RWPE2 (cell line): ENCODE measurements around the gene ZNF44.

Experiments used
- ATAC-seq: fragments of 200-7000 bp; cut with Tn5 transposase; 3 replicates; pipeline ENCODE4 v1.9.1; 2021; ENCODE audit warnings: low read depth
- DNase-seq: peaks from one replicate; pipeline ENCODE4 v3.0.0-alpha.2; 2020; ENCODE audit warnings: low spot score
- H3K27ac ChIP-seq: fragments of 450-650 bp; 2 replicates; pipeline ENCODE4 v1.5.1; 2017; ENCODE audit warnings: mild to moderate bottlenecking; ENCODE audit not compliant: poor library complexity, severe bottlenecking
- H3K27me3 ChIP-seq: fragments of 250-450 bp; sonication (Bioruptor Pico); 2 replicates; pipeline ENCODE4 v1.5.1; 2021; ENCODE audit warnings: mild to moderate bottlenecking, moderate library complexity; ENCODE audit not compliant: insufficient read depth, poor library complexity, severe bottlenecking
- H3K36me3 ChIP-seq: fragments of 250-450 bp; sonication (Bioruptor Pico); 2 replicates; pipeline ENCODE4 v1.5.1; 2020; ENCODE audit warnings: low read depth, mild to moderate bottlenecking, moderate library complexity
- H3K4me1 ChIP-seq: fragments of 250-450 bp; sonication (Bioruptor Pico); 2 replicates; pipeline ENCODE4 v1.5.1; 2021; ENCODE audit warnings: mild to moderate bottlenecking, moderate library complexity; ENCODE audit not compliant: insufficient read depth, poor library complexity, severe bottlenecking
- H3K4me3 ChIP-seq: fragments of 250-450 bp; sonication (Bioruptor Pico); 2 replicates; pipeline ENCODE4 v1.5.1; 2021; ENCODE audit warnings: mild to moderate bottlenecking, moderate library complexity; ENCODE audit not compliant: severe bottlenecking
- H3K9me3 ChIP-seq: fragments of 250-450 bp; sonication (Bioruptor Pico); 2 replicates; pipeline ENCODE4 v1.5.1; 2021; ENCODE audit warnings: mild to moderate bottlenecking, moderate library complexity; ENCODE audit not compliant: severe bottlenecking
- CTCF ChIP-seq: fragments of 450-650 bp; IDR thresholded peaks from one replicate; pipeline ENCODE4 v1.5.1; 2017; ENCODE audit warnings: mild to moderate bottlenecking, moderate library complexity; ENCODE audit not compliant: poor library complexity, severe bottlenecking

Gene ZNF44

GRCh38 chr19:12278713-12279112 lies 16.0 kb downstream of the ZNF44 start:
- Histone ChIP-seq H3K27ac (no peak overlapping the region), H3K4me1 (no peaks in the 10 kb centered on the region), H3K9me3 (peaks cover 21% of the 10 kb centered on the region), H3K27me3 (no peaks in the 10 kb centered on the region), H3K4me3 (no peak overlapping the region), H3K36me3 (peaks cover 29% of the 10 kb centered on the region)
- ATAC-seq, result no peak
- no peak for TF ChIP-seq CTCF
- no peak for DNase-seq

- no peak overlapping the region for H3K4me3 ChIP-seq
- H3K27ac ChIP-seq, result no peak overlapping the region
- H3K36me3 ChIP-seq, result peaks cover 47% of the 10 kb centered on the region
- H3K4me1 ChIP-seq, result no peaks in the 10 kb centered on the region
- no peaks in the 10 kb centered on the region for H3K27me3 ChIP-seq
- DNase-seq (no peak), ATAC-seq (no peak)
- H3K9me3 ChIP-seq, result peaks cover 32% of the 10 kb centered on the region
- TF ChIP-seq CTCF, result no peak
These were observed 21.4 kb downstream of the ZNF44 start for GRCh38 chr19:12272980-12273901.

GRCh38 chr19:12272386-12272785 lies 22.3 kb downstream of the ZNF44 start:
- Histone ChIP-seq H3K36me3 (peaks cover 47% of the 10 kb centered on the region), H3K9me3 (peaks cover 32% of the 10 kb centered on the region), H3K27ac (no peak overlapping the region), H3K4me1 (no peaks in the 10 kb centered on the region), H3K4me3 (no peak overlapping the region), H3K27me3 (no peaks in the 10 kb centered on the region)
- TF ChIP-seq CTCF, result no peak
- no peak for DNase-seq
- no peak for ATAC-seq

DNA sequence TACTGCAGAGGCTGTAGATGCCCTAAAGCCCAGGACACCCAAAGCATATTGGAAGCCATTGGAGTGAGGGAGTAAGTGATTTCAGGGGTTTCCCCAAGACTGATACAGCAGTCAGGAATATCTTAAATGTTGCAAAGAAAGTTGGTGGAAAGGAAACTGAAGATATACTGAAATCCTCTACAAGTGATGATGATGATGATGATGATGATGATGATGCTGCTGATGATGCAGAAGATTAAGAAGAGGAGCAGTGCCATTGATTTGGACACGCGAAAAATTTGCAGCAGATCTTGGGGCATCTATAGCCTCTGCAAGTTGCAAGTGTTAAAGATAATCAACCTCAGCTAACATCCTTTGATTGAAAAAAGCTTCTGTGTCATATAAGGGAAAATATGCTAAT lies 23.8 kb downstream of the ZNF44 start:
- H3K4me1 ChIP-seq, result no peaks in the 10 kb centered on the region
- TF ChIP-seq CTCF, result no peak
- H3K4me3 ChIP-seq, result no peak overlapping the region
- peaks cover 32% of the 10 kb centered on the region for H3K9me3 ChIP-seq
- H3K27ac ChIP-seq, result no peak overlapping the region
- H3K27me3 ChIP-seq, result no peaks in the 10 kb centered on the region
- H3K36me3 ChIP-seq, result peaks cover 44% of the 10 kb centered on the region
- DNase-seq (no peak), ATAC-seq (no peak)
